Measurements from ENCODE around the gene PDX1.

The PDX1 gene

DNA sequence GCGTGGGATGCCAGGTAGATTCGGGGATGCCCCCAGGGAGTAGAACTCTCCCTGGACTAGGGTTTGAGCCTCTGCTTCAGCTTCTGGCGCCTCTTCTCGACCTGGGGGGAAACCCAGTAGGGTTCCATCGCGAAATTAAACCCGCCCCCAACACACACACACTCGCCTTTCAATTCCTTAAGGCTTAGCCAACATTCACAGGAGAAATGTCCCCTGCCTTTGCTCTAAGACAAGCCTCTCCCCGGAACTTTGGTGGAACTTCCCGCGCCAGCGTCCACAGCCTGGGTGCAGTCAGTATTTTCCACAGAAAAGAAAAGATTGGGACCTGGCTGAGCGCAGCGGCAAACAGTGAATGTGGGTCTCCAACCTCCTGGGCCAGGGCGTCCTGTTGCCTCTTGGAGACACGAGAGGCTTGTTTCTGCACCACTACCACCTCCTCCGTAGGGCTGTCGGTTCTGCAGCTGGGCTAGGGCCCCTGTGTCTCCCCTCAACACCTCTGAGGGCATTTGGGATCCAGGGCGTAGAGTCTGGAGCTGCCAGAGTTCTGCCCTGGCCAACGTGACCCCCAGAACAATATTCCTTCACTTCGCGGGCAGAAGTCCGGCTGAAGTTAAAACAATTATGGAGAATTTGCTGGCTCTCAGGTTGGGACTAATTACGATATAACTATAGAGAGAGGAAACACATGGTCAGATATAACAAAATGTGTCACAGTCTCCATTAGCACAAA is 3.2 kb downstream of the PDX1 start:
- no peak for DNase-seq (ENCODE audit: low read depth)

DNA sequence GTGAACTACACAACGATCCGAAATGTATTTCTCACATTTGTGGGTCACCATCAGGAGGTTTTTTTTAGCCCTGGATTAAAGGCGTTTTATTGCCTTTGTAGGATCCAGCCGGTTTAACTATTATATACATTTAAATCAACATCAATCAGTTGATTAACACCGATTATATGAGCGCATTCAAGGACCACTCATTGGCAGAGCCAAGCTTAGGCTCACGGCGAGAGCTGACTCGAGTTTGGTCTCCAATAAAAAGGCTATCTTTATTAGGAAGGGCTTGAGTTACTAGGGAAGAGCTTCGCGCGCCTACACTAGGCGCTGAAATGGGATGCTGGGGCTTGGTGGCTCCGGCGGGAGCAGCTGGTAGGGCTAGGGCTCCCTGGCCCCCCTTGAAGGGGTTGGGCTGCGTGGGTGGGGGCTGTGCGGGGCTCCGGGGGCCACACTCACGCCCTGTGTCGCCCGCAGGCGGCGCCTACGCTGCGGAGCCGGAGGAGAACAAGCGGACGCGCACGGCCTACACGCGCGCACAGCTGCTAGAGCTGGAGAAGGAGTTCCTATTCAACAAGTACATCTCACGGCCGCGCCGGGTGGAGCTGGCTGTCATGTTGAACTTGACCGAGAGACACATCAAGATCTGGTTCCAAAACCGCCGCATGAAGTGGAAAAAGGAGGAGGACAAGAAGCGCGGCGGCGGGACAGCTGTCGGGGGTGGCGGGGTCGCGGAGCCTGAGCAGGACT is 4.2 kb downstream of the PDX1 start:
- DNase-seq (ENCODE audit: low read depth): no peak

DNA sequence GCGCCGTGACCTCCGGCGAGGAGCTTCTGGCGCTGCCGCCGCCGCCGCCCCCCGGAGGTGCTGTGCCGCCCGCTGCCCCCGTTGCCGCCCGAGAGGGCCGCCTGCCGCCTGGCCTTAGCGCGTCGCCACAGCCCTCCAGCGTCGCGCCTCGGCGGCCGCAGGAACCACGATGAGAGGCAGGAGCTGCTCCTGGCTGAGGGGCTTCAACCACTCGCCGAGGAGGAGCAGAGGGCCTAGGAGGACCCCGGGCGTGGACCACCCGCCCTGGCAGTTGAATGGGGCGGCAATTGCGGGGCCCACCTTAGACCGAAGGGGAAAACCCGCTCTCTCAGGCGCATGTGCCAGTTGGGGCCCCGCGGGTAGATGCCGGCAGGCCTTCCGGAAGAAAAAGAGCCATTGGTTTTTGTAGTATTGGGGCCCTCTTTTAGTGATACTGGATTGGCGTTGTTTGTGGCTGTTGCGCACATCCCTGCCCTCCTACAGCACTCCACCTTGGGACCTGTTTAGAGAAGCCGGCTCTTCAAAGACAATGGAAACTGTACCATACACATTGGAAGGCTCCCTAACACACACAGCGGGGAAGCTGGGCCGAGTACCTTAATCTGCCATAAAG is 4.8 kb downstream of the PDX1 start:
- no peak for DNase-seq (ENCODE audit: low read depth)

DNA sequence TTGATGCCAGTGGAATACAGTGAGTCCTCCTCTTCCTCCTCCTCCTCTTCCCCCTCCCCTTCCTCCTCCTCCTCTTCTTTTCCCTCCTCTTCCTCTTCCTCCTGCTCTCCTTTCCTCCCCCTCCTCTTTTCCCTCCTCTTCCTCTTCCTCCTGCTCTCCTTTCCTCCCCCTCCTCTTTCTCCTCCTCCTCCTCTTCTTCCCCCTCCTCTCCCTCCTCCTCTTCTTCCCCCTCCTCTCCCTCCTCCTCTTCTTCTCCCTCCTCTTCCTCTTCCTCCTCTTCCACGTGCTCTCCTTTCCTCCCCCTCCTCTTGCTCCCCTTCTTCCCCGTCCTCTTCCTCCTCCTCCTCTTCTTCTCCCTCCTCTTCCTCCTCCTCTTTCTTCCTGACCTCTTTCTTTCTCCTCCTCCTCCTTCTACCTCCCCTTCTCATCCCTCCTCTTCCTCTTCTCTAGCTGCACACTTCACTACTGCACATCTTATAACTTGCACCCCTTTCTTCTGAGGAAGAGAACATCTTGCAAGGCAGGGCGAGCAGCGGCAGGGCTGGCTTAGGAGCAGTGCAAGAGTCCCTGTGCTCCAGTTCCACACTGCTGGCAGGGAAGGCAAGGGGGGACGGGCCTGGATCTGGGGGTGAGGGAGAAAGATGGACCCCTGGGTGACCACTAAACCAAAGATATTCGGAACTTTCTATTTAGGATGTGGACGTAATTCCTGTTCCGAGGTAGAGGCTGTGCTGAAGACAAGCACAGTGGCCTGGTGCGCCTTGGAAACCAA is 5.6 kb downstream of the PDX1 start:
- DNase-seq (ENCODE audit: low read depth): no peak

DNA sequence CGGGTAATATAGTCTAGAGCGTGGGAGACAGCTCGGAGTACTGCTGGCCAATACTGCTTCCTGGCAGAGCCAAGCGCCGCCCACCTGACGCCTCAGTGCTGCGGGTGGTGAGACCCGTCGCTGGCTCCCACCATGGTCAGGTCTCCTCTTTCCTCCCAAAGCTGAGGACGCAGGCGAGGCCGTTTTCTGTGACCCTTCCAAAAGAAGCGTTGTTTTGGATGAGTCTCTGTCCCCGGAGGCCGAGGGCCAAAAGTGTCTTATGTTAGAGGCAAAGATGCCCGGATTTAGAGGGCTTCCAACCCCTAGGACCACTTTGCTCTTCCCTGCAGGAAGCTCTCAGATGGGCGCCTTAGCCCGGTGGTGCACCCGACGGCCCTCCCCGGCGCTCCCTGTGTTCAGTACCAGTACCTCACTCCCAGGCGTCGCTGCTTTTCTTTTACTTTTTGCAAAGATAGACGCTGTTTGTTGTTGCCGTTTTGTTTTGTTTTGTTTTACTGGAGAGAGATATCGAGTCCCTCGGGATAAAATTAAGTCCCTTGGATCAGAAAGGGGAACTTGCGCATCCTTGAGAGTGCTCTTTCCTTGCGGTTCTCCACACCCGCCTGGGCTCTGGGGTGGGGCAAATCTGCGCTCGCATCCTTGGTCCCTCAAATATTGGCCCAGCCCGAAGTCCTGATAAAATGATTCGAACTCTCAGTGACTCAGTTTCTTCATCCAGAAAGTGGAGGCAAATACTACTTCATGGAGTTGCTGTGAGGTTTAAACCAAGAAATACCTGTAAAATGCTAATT is 7.0 kb downstream of the PDX1 start:
- no peak for DNase-seq (ENCODE audit: low read depth)

DNA sequence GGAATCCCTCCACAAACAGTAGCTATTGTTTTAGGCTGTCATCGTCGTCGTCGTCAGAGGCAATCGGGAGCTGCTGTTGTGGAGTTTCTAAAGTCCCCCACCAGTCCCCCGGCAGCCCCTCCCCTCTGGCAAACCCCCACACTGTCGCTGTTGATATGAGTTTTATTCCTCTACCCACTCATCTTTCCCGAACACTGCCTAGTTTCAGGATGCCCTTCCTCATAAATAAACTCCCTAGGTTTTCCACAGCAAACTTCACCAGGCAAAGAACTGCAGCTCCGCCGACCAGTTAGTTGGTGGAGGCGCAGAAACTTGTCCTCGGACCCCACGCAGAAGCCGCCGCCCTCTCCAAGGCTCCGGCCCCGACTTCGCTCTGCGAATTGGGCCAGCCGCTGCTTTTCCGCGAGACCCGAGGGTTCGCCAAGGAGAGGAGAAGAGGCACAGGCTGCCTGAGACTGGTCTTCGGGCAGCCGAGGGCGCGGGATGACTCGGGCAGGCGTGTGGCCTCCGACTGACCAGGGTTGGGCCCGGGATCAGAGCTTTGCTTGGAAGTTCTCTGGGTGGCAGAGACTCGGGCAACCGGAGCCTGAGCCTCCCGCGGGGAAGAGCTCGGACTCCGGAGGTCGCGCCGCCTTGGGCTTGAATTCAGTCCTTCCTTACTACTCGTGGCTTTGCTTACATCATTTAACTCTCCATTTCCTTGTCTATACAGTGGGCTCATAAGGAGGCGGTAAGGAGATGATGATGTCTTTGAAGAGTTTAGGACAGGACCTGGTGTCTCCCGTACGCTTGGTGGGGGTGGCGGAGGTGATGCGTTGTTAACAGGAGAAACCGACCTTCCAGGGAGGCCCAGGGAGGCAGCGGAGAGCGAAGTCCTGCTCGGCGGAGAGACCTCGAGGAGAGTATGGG is 7.9 kb downstream of the PDX1 start:
- DNase-seq (ENCODE audit: low read depth): no peak

DNA sequence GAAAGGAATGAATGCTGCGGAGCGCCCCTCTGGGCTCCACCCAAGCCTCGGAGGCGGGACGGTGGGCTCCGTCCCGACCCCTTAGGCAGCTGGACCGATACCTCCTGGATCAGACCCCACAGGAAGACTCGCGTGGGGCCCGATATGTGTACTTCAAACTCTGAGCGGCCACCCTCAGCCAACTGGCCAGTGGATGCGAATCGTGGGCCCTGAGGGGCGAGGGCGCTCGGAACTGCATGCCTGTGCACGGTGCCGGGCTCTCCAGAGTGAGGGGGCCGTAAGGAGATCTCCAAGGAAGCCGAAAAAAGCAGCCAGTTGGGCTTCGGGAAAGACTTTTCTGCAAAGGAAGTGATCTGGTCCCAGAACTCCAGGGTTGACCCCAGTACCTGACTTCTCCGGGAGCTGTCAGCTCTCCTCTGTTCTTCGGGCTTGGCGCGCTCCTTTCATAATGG is 8.6 kb downstream of the PDX1 start:
- DNase-seq (ENCODE audit: low read depth): no peak

DNA sequence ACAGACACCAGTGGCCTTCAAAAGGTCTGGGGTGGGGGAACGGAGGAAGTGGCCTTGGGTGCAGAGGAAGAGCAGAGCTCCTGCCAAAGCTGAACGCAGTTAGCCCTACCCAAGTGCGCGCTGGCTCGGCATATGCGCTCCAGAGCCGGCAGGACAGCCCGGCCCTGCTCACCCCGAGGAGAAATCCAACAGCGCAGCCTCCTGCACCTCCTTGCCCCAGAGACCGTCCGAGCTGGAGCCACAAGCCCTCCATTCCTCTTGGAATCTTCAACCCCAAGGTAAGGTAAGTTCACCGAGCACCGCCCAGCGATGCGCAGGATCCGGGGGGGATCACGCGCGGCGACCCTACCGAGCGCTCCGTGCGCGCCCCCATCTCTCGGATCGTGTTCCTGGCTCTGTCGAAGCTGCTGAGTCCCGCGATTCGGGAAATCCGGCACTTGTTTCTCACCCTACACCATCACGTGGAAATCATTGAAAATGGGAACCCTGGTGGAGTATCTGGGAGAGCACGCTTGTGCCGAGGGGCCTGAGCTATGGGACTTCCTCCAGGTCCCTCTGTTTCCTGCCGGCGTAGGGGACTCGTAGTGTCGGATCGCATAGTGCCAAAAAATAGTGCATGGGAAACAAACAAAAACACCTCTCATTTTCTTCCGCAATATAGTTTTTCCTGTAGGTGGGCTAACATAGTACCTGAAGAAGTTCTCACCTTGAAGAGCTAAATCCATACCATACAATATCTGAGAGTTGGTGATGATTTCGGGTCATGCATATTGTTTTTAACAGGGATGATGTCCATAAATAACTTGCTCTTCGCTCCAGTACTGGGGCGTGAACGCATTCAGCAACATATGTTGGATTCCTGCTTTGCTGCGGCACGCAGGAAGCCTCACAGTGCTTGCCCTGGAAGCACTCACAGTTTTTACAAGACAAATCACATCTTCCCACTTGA is 9.3 kb downstream of the PDX1 start:
- no peak for DNase-seq (ENCODE audit: low read depth)

DNA sequence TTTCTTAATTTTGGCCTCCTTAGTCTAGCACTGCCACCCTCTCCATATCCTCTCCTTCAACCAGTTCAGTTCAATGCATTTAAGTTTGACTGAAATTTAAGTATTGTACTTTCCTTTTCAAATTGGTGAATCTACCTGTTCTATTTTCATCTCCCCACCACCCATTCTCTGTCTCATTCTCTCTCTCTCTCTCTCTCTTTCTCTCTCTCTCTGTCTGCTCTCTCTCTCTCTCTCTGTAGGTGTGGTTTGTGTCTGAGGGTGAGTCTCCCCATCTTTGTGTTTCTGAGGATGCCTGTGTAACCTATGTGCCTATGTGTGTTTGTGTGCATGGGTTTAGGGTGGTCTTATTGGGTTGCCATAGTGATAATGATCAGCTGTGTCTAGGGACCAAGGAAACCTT is 10.1 kb downstream of the PDX1 start:
- DNase-seq (ENCODE audit: low read depth): no peak

DNA sequence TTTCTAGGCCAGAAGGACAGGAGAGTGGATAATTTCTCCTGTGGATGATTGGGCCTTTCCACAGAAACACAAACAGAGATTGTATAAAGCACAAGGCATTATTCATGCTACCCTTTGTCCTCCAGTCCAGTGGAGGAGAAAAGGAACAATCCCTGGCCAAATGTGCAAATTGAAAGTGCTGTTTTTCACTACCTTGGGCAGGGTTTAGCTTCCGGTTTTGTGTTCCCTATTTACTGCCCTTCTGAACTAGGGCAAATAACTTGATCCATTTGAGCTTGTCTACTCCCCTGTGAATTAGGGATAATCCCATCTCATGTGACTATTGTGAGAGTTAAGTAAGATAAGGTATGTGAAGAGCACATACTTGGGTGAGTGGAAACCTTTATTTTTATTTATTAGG is 13.3 kb downstream of the PDX1 start:
- DNase-seq (ENCODE audit: low read depth): no peak

DNA sequence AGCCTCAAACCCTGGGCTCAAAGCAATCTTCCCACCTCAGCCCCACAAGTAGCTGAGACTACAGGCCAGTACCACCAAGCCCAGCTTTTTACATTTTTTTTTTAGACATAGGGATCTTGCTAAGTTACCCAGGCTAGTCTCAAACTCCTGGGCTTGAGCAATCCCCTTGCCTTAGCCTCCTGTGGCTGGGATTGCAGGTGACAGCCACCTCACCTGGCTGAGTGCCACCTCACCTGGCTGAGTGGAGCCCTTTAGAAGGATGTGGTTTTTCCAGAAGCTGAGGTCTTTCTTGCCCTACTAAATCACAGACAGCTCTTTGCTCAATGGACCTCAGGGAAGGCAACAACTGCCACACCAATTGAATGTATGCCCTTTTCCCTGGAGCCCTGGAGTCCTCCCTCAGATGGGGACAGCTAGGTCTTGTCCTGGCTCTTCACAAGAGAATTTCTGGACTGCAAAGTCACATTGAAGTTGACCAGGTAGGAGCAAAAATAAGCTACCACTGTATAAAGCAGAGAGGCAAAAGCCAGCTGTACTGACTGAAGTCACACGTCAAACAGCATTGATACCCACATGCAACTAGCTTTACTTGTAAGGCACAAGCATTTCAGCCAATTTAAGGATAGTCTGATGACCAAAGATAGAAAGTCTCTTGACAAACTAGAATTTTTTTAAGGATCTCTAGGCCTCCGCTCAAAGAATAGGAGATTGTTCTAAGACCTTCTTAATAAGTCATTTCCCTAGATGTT is 14.0 kb downstream of the PDX1 start:
- no peak for DNase-seq (ENCODE audit: low read depth)

DNA sequence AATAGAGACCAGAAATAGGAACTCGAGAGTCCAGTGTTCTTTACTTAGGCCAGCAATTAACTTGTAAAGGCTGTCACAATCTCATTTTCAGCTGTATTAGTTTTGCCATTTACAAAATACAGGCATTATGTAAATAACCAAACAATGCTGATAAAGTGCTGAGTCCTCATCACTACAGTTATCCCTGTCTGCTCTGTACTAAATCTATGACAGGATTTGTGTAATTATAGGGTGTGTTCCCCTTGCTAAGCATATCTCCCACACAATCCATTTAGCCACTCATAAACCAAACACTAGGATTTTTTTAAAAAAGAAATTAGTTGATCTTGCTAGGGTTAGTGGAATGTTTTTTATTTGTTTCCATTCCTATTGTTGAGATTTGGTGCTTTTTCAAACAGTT is 23.2 kb downstream of the PDX1 start:
- no peak for DNase-seq (ENCODE audit: low read depth)

DNA sequence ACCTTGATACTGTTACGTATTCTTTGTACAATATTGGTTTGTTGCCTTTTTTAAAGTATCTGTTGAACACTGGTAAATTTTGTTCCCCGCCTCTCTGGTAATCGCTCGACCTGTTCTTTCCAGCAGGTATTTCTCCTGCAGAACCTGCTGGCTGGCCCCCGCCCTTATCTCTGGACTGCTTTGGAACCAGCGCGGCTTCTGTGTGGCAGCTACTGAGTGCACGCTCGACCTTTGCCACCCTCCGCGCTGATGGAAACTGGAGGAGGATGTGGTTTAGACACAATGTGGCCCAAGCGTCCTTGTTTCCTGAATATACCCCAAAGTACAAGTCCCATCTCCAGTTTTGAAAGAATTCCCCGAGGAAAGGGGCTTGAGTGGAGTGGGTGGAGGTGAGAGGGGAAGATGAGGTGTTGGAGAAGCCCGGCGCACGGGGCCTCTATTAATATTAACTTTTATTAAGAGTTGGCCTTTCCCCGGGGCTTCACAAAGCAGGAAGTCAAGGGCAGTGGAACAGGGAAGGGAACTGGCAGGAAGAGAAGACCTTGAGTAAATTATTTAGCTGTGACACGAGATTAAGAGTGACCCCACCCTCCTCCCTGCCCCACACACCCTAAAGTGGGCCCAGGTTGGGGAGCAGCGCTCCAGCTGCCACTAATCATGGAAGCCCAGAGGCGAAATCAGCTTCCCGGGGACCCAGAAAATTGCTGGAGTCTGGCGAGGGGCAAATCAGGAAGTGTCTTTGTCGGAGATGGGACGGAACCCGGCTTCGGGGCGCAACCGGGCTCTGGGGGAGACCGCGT is 33.3 kb downstream of the PDX1 start:
- no peak for DNase-seq (ENCODE audit: low read depth)

DNA sequence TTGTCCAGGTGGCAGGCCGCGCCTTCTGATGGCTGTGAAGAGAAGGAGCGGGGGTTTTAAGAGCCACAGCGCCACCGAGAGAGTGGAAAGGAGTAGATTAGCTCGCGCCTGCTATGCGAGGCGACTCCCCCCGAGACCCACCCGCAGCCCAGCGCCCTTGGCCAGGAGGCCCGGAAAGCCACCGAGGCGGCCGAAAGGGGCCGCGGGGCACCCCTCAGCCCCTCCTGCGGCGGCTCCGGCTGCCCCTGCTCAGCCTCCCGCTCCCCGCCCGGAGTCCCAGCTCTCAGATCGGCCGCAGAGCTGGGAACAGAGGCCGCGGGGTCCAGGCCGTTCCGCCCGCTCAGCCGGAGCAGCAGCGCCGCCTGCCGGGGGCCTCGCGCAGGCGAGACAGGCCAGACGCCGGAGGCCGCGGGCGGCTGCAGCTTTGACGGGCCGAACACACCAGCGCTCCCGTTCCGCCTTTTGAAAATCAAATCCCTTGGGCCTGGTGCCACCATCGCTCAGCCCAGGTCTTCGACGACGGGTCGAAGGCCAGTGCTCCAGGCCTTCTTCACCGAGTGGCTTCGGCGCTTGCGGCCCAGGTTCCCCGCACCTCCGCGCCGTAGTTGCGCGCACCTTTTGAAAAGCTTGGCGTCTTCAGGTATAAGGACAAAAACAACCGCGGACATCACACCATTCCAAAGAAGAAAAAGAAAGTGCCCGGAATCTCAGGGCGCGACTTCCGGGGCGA is 34.0 kb downstream of the PDX1 start:
- DNase-seq (ENCODE audit: low read depth): peak; percentile 72

DNA sequence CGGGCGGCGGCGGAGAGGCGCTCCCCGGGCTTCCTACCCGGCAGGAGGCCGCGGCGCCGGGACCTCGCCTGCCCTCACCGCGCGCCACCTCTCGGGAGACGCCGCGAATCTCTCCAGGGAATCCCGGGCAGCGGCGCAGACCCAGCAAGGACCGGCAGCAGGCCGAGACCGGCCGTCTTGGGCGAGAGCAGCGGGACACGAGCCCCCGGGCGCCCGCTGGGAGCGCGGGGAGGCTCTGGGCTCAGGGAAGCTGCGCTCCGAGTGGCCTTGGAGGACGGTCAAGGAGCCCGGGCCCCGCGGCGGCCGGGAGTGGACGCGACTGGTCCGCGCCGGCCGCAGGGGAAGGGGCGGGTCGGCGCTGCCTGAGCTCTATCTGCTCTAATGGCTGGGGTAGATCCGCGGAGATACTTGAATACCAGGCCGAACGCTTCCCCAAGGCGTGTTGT is 34.6 kb downstream of the PDX1 start:
- DNase-seq (ENCODE audit: low read depth): peak; percentile 43

DNA sequence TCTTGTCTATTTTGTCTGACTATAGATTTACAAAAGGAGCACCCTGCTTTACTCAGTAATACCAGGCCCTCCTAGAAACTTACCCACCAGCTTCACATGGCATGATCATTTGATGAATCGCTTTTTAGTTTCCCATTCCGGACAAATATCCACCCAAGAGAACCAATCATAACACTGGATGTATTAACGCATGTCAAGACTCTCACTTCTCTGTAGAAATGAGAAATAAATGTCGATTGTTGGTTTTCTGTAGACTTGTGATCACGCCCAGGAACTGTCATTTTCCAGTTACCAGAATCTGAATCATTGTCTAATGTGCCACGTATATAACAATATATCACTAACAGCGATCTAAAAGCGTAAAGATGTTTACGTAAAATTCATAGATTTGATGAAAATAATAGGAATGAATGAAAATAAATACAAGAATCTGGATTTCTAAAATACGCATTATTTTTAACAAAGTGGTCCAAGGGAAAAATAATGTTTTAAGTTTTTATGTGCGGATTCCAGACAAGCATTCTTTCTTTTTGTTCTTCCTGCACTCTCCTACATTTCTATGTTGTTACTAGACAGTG is 35.3 kb downstream of the PDX1 start:
- no peak for DNase-seq (ENCODE audit: low read depth)
